ENCODE results near the gene KIF1A. TPM values are rescaled to one million over a fixed set of nuclear protein-coding genes. Genes with fewer than 3 reads are reported as not detected.

KIF1A gene
- total RNA-seq, 4 donors from 2014 or later = 0.19 to 0.60 TPM; not detected in 2

GRCh38 chr2:240672076-240672700 is 147.8 kb downstream of the KIF1A start:
- DNase-seq (ENCODE audit: low spot score) = no peak
- no peak for ATAC-seq (ENCODE audit: low FRiP score)
- TF ChIP-seq CTCF (IDR thresholded peaks at IDR 0.05) = no peak

GRCh38 chr2:240670950-240671349 is 149.1 kb downstream of the KIF1A start:
- DNase-seq (ENCODE audit: low spot score) (no peak), ATAC-seq (ENCODE audit: low FRiP score) (no peak)
- no peak for TF ChIP-seq CTCF (IDR thresholded peaks at IDR 0.05)

GRCh38 chr2:240670402-240670801 is 149.6 kb downstream of the KIF1A start:
- ATAC-seq (ENCODE audit: low FRiP score) (no peak), DNase-seq (ENCODE audit: low spot score) (no peak)
- no peak for TF ChIP-seq CTCF (IDR thresholded peaks at IDR 0.05)

GRCh38 chr2:240664622-240665021 is 155.4 kb downstream of the KIF1A start:
- TF ChIP-seq CTCF (IDR thresholded peaks at IDR 0.05) = no peak
- DNase-seq (ENCODE audit: low spot score) (no peak), ATAC-seq (ENCODE audit: low FRiP score) (no peak)

Small RNA genes within 50 kb of the gene (small RNA-seq; reads per million reads assigned to genes)
- not detected for gene AC011298.3

Other genes with a start within 250 kb of the KIF1A start
- 10 to 100 TPM; 11.6 to 22.6 (median 17.7) TPM for gene CAPN10, start 233.5 kb downstream of the KIF1A start, total RNA-seq
- 1 to 10 TPM; 1.3 to 2.4 (median 1.9) TPM for gene GPR35, start 194.7 kb downstream of the KIF1A start, total RNA-seq
- gene AQP12B, start 137.3 kb downstream of the KIF1A start, total RNA-seq = not detected
- gene AQP12A, start 128.4 kb downstream of the KIF1A start, total RNA-seq = not detected
- gene AGXT, start 48.6 kb upstream of the KIF1A start, total RNA-seq = 1 to 10 TPM in 1 of 4 donors, under 1 TPM in 1, not detected in 2; 0.56 to 1.4 TPM
- gene MAB21L4, start 75.9 kb upstream of the KIF1A start, total RNA-seq = not detected
- gene CROCC2, start 86.1 kb upstream of the KIF1A start, total RNA-seq = under 1 TPM in 2 of 4 donors, not detected in 2; 0.06 to 0.12 TPM
- gene SNED1, start 178.4 kb upstream of the KIF1A start, total RNA-seq = 10 to 100 TPM; 18.0 to 52.2 (median 32.5) TPM

Measured in omental fat pad (tissue), 4 donors.